Sigmoid colon (tissue), 7 donors: ENCODE measurements around the gene ARHGAP44. TPM values are rescaled to one million over a fixed set of nuclear protein-coding genes. Genes with fewer than 3 reads are reported as not detected.

Source experiments
- DNase-seq: peaks from one replicate; pipeline ENCODE4 v3.0.0-alpha.2; 2019
- H3K27ac ChIP-seq, 4 donors: fragments of 200-600 bp; sonication (generic); one replicate each; pipeline ENCODE4 v1.5.1; 2016 to 2019; ENCODE audit warnings: mild to moderate bottlenecking in 1 of 4
- H3K27me3 ChIP-seq, 3 donors: fragments of 200-600 bp; sonication (generic); one replicate each; pipeline ENCODE4 v1.5.1; 2019; ENCODE audit warnings: mild to moderate bottlenecking in 1 of 3
- H3K36me3 ChIP-seq, 4 donors: fragments of 200-600 bp; sonication (generic); one replicate each; pipeline ENCODE4 v1.5.1; 2016 to 2019
- H3K4me1 ChIP-seq, 4 donors: fragments of 200-600 bp; sonication (generic); one replicate each; pipeline ENCODE4 v1.5.1; 2017 to 2019
- H3K4me3 ChIP-seq, 4 donors: fragments of 200-600 bp; sonication (generic); one replicate each; pipeline ENCODE4 v1.5.1; 2017 to 2019; ENCODE audit warnings: mild to moderate bottlenecking in 2 of 4, moderate library complexity in 1 of 4
- H3K9me3 ChIP-seq, 4 donors: fragments of 200-600 bp in 3 of 4; sonication (generic) in 3 of 4; one replicate each; pipeline versions ENCODE4 v1.5.1 to v1.6.1; 2013 to 2019
- CTCF ChIP-seq, 4 experiments: fragments of 450-650 bp in 3 of 4; fragments of 200-600 bp in 1 of 4; IDR thresholded peaks; one replicate each; pipeline ENCODE4 v1.5.1; 2016 to 2019; ENCODE audit warnings: antibody characterized with exemption in 4 of 4, mild to moderate bottlenecking in 3 of 4, moderate library complexity in 2 of 4
- EP300 ChIP-seq, 4 donors: sonication (generic); formaldehyde crosslinking; IDR thresholded peaks; one replicate each; pipeline ENCODE4 v1.6.1; 2017; ENCODE audit warnings: antibody characterized with exemption in 4 of 4
- POLR2A ChIP-seq, 2 donors: fragments of 450-650 bp; IDR thresholded peaks; one replicate each; pipeline ENCODE4 v1.6.1; 2016; ENCODE audit warnings: antibody characterized with exemption in 2 of 2, mild to moderate bottlenecking in 2 of 2, moderate library complexity in 2 of 2
- POLR2AphosphoS5 ChIP-seq, 4 donors: sonication (generic); formaldehyde crosslinking; IDR thresholded peaks; one replicate each; pipeline ENCODE4 v1.6.1; 2017; ENCODE audit warnings: antibody characterized with exemption in 4 of 4
- WGBS, 2 donors: extraction: QIAGEN DNeasy Blood & Tissue Kit; methylation state at CpG; one replicate each; pipeline ENCODE4 v1.1.7; 2013; 5-methylcytosine and 5-hydroxymethylcytosine counted together
- intact Hi-C: fragments of 100-400 bp; cut with DNase I; formaldehyde crosslinking; loops from one replicate; pipeline ENCODE4 v1.15.1; 2023
- polyA plus RNA-seq, 3 donors: library from polyadenylated mRNA; stranded (reverse); fragments of 200-250 nt; gene quantifications; one replicate each; pipeline ENCODE4 v1.2.3, GENCODE V29; 2013
- total RNA-seq, 4 donors: library from RNA; depleted of rRNA; stranded (reverse); fragments of >200 nt; gene quantifications; one replicate each; pipeline ENCODE4 v1.1.0, GENCODE V29; 2016
- donor health status: healthy with polysubstance abuse.
- donor health status: Bipolar disorder and iron deficiency.
- donor health status: healthy.

Gene ARHGAP44
- total and polyA plus RNA-seq, 7 donors = 2.6 to 23.8 (median 6.4) TPM

- intact Hi-C loops = no loop called here
- H3K36me3 ChIP-seq = peaks cover 60 to 100% (median 84%) of the 10 kb centered on the region in 4 donors
- 97 to 98% methylated on average over 5 of the region's 5 CpGs for WGBS, 2 donors
- H3K9me3 ChIP-seq = no peaks in the 10 kb centered on the region
- no peaks in the 10 kb centered on the region for H3K27me3 ChIP-seq
- H3K4me3 ChIP-seq = no peak overlapping the region
- H3K4me1 ChIP-seq = peaks cover 0 to 8% (median 2%) of the 10 kb centered on the region in 4 donors
- H3K27ac ChIP-seq = no peak overlapping the region
- TF ChIP-seq CTCF (IDR thresholded peaks at IDR 0.05) (no peak), POLR2AphosphoS5 (IDR thresholded peaks at IDR 0.05) (no peak), EP300 (IDR thresholded peaks at IDR 0.05) (no peak), POLR2A (IDR thresholded peaks at IDR 0.05) (no peak)
- no peak for DNase-seq
Measured at GRCh38 chr17:12998874-12999273, 209.6 kb downstream of the ARHGAP44 start.

- no peak overlapping the region for H3K4me3 ChIP-seq
- intact Hi-C loops = loop anchor here (10.0 kb wide), 1 partner anchor 236 kb away; no protein-coding TSS in a partner anchor
- H3K27me3 ChIP-seq = no peaks in the 10 kb centered on the region
- peaks cover 45 to 100% (median 81%) of the 10 kb centered on the region in 4 donors for H3K36me3 ChIP-seq
- 85 to 91% methylated on average over 8 of the region's 8 CpGs for WGBS, 2 donors
- no peak overlapping the region for H3K27ac ChIP-seq
- TF ChIP-seq POLR2AphosphoS5 (IDR thresholded peaks at IDR 0.05) (no peak), POLR2A (IDR thresholded peaks at IDR 0.05) (no peak), EP300 (IDR thresholded peaks at IDR 0.05) (no peak), CTCF (IDR thresholded peaks at IDR 0.05) (no peak)
- H3K9me3 ChIP-seq = no peaks in the 10 kb centered on the region
- peaks cover 0 to 8% (median 2%) of the 10 kb centered on the region in 4 donors for H3K4me1 ChIP-seq
- peak; percentile 32 for DNase-seq
Measured at GRCh38 chr17:13000561-13000960, 211.3 kb downstream of the ARHGAP44 start.

GRCh38 chr17:13001991-13002615, 212.8 kb downstream of the ARHGAP44 start:
- intact Hi-C loops = loop anchor here (10.0 kb wide), 1 partner anchor 237 kb away; no protein-coding TSS in a partner anchor
- WGBS, 2 donors = 74 to 81% methylated on average over 15 of the region's 15 CpGs
- peaks cover 35 to 100% (median 69%) of the 10 kb centered on the region in 4 donors for H3K36me3 ChIP-seq
- H3K9me3 ChIP-seq = no peaks in the 10 kb centered on the region
- no peaks in the 10 kb centered on the region for H3K27me3 ChIP-seq
- peak; percentile 59 for DNase-seq
- TF ChIP-seq POLR2A (IDR thresholded peaks at IDR 0.05) (no peak), POLR2AphosphoS5 (IDR thresholded peaks at IDR 0.05) (no peak), CTCF (IDR thresholded peaks at IDR 0.05) (no peak), EP300 (IDR thresholded peaks at IDR 0.05) (no peak)
- peaks cover 0 to 8% (median 2%) of the 10 kb centered on the region in 4 donors for H3K4me1 ChIP-seq
- H3K27ac ChIP-seq = no peak overlapping the region
- no peak overlapping the region for H3K4me3 ChIP-seq

GRCh38 chr17:13002761-13003453, 213.6 kb downstream of the ARHGAP44 start:
- peaks cover 0 to 8% (median 2%) of the 10 kb centered on the region in 4 donors for H3K4me1 ChIP-seq
- H3K27ac ChIP-seq = no peak overlapping the region
- WGBS, 2 donors = 37 to 51% methylated on average over 15 of the region's 15 CpGs
- peaks cover 30 to 100% (median 63%) of the 10 kb centered on the region in 4 donors for H3K36me3 ChIP-seq
- no peaks in the 10 kb centered on the region for H3K9me3 ChIP-seq
- intact Hi-C loops = loop anchor here (1.0 to 10.0 kb wide), 2 partner anchors 238 to 823 kb away; no protein-coding TSS in a partner anchor
- no peaks in the 10 kb centered on the region for H3K27me3 ChIP-seq
- H3K4me3 ChIP-seq = no peak overlapping the region
- TF ChIP-seq EP300 (IDR thresholded peaks at IDR 0.05) = no peak
- peak; percentile 69 to 87 (median 76) for TF ChIP-seq CTCF (IDR thresholded peaks at IDR 0.05)
- DNase-seq = peak; percentile 86
